ENCODE data around the gene BSDC1.

GRCh38 chr1:32400876-32401631, 6.8 kb upstream of the BSDC1 start:
- TF ChIP-seq, protein P1, sequence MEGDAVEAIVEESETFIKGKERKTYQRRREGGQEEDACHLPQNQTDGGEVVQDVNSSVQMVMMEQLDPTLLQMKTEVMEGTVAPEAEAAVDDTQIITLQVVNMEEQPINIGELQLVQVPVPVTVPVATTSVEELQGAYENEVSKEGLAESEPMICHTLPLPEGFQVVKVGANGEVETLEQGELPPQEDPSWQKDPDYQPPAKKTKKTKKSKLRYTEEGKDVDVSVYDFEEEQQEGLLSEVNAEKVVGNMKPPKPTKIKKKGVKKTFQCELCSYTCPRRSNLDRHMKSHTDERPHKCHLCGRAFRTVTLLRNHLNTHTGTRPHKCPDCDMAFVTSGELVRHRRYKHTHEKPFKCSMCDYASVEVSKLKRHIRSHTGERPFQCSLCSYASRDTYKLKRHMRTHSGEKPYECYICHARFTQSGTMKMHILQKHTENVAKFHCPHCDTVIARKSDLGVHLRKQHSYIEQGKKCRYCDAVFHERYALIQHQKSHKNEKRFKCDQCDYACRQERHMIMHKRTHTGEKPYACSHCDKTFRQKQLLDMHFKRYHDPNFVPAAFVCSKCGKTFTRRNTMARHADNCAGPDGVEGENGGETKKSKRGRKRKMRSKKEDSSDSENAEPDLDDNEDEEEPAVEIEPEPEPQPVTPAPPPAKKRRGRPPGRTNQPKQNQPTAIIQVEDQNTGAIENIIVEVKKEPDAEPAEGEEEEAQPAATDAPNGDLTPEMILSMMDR (IDR thresholded peaks at IDR 0.05; ENCODE audit: low read depth, low read length): peak; percentile 72
- no peak for TF ChIP-seq EZH2phosphoT487 (IDR thresholded peaks at IDR 0.05; ENCODE audit: low read depth)

All from OCI-LY3 (cell line).